IPS-18a (cell line): Measurements from ENCODE around the gene POU2F1.

Source experiments
- H3K27ac ChIP-seq: one replicate; pipeline ENCODE4 v1.5.1; 2013; ENCODE audit warnings: low read length
- H3K27me3 ChIP-seq: one replicate; pipeline ENCODE4 v1.6.1; 2013; ENCODE audit warnings: mild to moderate bottlenecking, low read length; ENCODE audit not compliant: control insufficient read depth, insufficient read depth
- H3K36me3 ChIP-seq: one replicate; pipeline ENCODE4 v1.6.1; 2013; ENCODE audit warnings: low read depth, low read length; ENCODE audit not compliant: control insufficient read depth
- H3K4me1 ChIP-seq: one replicate; pipeline ENCODE4 v1.6.1; 2013; ENCODE audit warnings: low read depth, low read length; ENCODE audit not compliant: control insufficient read depth
- H3K4me3 ChIP-seq: one replicate; pipeline ENCODE4 v1.5.1; 2013; ENCODE audit warnings: low read length
- H3K9ac ChIP-seq: one replicate; pipeline ENCODE4 v1.6.1; 2013; ENCODE audit warnings: mild to moderate bottlenecking, low read length, moderate library complexity
- H3K9me3 ChIP-seq: one replicate; pipeline ENCODE4 v1.6.1; 2013; ENCODE audit warnings: low read depth, low read length; ENCODE audit not compliant: control insufficient read depth

Gene POU2F1

GRCh38 chr1:167288390-167289074, 67.8 kb downstream of the POU2F1 start:
- Histone ChIP-seq H3K27me3 (no peaks in the 10 kb centered on the region), H3K27ac (no peak overlapping the region), H3K9ac (no peak overlapping the region), H3K4me1 (peaks cover 17% of the 10 kb centered on the region), H3K36me3 (no peaks in the 10 kb centered on the region), H3K9me3 (no peaks in the 10 kb centered on the region), H3K4me3 (no peak overlapping the region)

- no peak overlapping the region for H3K9ac ChIP-seq
Observed at GRCh38 chr1:167289075-167289442, 68.4 kb downstream of the POU2F1 start.

GRCh38 chr1:167289966-167290365, 69.3 kb downstream of the POU2F1 start:
- H3K4me1 ChIP-seq, result peaks cover 17% of the 10 kb centered on the region

More at GRCh38 chr1:167289075-167289442, 68.4 kb downstream of the POU2F1 start:
- Histone ChIP-seq H3K9me3 (no peaks in the 10 kb centered on the region), H3K4me1 (peaks cover 17% of the 10 kb centered on the region), H3K36me3 (no peaks in the 10 kb centered on the region), H3K4me3 (no peak overlapping the region), H3K27me3 (no peaks in the 10 kb centered on the region), H3K27ac (no peak overlapping the region)

GRCh38 chr1:167291539-167292185, 71.0 kb downstream of the POU2F1 start:
- Histone ChIP-seq H3K36me3 (no peaks in the 10 kb centered on the region), H3K9ac (no peak overlapping the region), H3K27me3 (no peaks in the 10 kb centered on the region), H3K9me3 (no peaks in the 10 kb centered on the region), H3K4me3 (no peak overlapping the region), H3K27ac (no peak overlapping the region), H3K4me1 (peaks cover 13% of the 10 kb centered on the region)

More at GRCh38 chr1:167289966-167290365, 69.3 kb downstream of the POU2F1 start:
- Histone ChIP-seq H3K36me3 (no peaks in the 10 kb centered on the region), H3K9me3 (no peaks in the 10 kb centered on the region), H3K4me3 (no peak overlapping the region), H3K27ac (no peak overlapping the region), H3K27me3 (no peaks in the 10 kb centered on the region), H3K9ac (no peak overlapping the region)

- Histone ChIP-seq H3K4me3 (no peak overlapping the region), H3K36me3 (no peaks in the 10 kb centered on the region), H3K9ac (no peak overlapping the region), H3K9me3 (no peaks in the 10 kb centered on the region), H3K4me1 (peaks cover 7% of the 10 kb centered on the region), H3K27me3 (no peaks in the 10 kb centered on the region), H3K27ac (no peak overlapping the region)
Observed at GRCh38 chr1:167292216-167292615, 71.5 kb downstream of the POU2F1 start.

GRCh38 chr1:167293057-167293456, 72.4 kb downstream of the POU2F1 start:
- no peak overlapping the region for H3K27ac ChIP-seq
- H3K9ac ChIP-seq, result no peak overlapping the region
- H3K27me3 ChIP-seq, result no peaks in the 10 kb centered on the region
- peaks cover 6% of the 10 kb centered on the region for H3K4me1 ChIP-seq
- no peaks in the 10 kb centered on the region for H3K9me3 ChIP-seq
- no peak overlapping the region for H3K4me3 ChIP-seq
- H3K36me3 ChIP-seq, result no peaks in the 10 kb centered on the region

- H3K9me3 ChIP-seq, result no peaks in the 10 kb centered on the region
- no peak overlapping the region for H3K27ac ChIP-seq
- H3K27me3 ChIP-seq, result no peaks in the 10 kb centered on the region
- H3K36me3 ChIP-seq, result no peaks in the 10 kb centered on the region
- peaks cover 3% of the 10 kb centered on the region for H3K4me1 ChIP-seq
- no peak overlapping the region for H3K9ac ChIP-seq
- no peak overlapping the region for H3K4me3 ChIP-seq
Observed at GRCh38 chr1:167294528-167294927, 73.8 kb downstream of the POU2F1 start.

GRCh38 chr1:167297222-167298214, 76.8 kb downstream of the POU2F1 start:
- Histone ChIP-seq H3K36me3 (no peaks in the 10 kb centered on the region), H3K9ac (no peak overlapping the region), H3K27ac (no peak overlapping the region)

GRCh38 chr1:167298325-167298724, 77.6 kb downstream of the POU2F1 start:
- Histone ChIP-seq H3K27ac (no peak overlapping the region), H3K4me1 (peaks cover 20% of the 10 kb centered on the region), H3K27me3 (no peaks in the 10 kb centered on the region), H3K9ac (no peak overlapping the region), H3K4me3 (no peak overlapping the region), H3K36me3 (no peaks in the 10 kb centered on the region), H3K9me3 (no peaks in the 10 kb centered on the region)

More at GRCh38 chr1:167297222-167298214, 76.8 kb downstream of the POU2F1 start:
- no peaks in the 10 kb centered on the region for H3K27me3 ChIP-seq
- H3K4me1 ChIP-seq, result peaks cover 13% of the 10 kb centered on the region
- no peak overlapping the region for H3K4me3 ChIP-seq
- no peaks in the 10 kb centered on the region for H3K9me3 ChIP-seq

GRCh38 chr1:167301355-167301754, 80.7 kb downstream of the POU2F1 start:
- no peaks in the 10 kb centered on the region for H3K36me3 ChIP-seq
- no peaks in the 10 kb centered on the region for H3K27me3 ChIP-seq
- H3K9me3 ChIP-seq, result no peaks in the 10 kb centered on the region
- no peak overlapping the region for H3K9ac ChIP-seq
- peak overlapping the region; percentile 59 for H3K27ac ChIP-seq
- no peak overlapping the region for H3K4me3 ChIP-seq
- peaks cover 20% of the 10 kb centered on the region for H3K4me1 ChIP-seq

- no peak overlapping the region for H3K27ac ChIP-seq
- H3K36me3 ChIP-seq, result no peaks in the 10 kb centered on the region
- H3K4me1 ChIP-seq, result peaks cover 18% of the 10 kb centered on the region
- no peak overlapping the region for H3K4me3 ChIP-seq
- no peaks in the 10 kb centered on the region for H3K9me3 ChIP-seq
- no peak overlapping the region for H3K9ac ChIP-seq
- H3K27me3 ChIP-seq, result no peaks in the 10 kb centered on the region
Observed at GRCh38 chr1:167304165-167304564, 83.5 kb downstream of the POU2F1 start.
